ENCODE measurements around the gene SKI. TPM values are rescaled to one million over a fixed set of nuclear protein-coding genes. Genes with fewer than 3 reads are reported as not detected.

The SKI gene
- total RNA-seq, 1 donor from 2014 or later = 66.2 TPM

DNA sequence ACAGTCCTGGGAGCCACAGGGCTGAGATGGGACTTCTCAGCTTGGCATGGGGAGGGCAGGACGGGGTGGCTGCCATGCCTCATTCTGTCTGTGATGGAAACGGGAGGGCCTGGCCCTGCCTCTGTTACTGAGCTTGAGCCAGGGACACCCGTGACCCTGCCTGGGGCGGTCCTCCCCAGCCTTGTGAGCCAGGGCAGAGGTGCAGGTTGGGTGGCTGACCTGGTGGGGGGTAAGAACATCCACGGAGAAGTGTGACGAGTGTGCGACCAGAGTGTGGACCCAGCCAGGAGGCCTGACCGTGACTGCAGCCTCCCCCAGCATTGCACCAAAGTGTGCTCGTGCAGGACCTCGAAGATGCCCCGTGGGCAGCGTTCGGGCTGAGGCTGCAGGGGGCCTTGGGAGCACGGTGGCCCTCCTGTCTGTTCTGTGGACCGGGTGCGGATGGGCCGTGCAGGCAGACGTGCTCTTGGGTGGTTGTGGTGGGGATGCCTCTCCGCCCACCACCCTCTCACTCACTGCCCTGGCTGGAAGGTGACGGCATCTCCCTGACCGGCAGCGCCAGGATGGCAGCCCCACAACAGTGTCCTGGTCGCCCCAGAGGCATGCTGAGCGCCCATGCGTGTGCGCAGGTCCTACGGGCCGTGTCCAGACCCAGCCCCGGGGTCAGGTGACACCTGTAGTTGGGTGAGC, 45.4 kb downstream of the SKI start:
- no peaks in the 10 kb centered on the region for H3K9me3 ChIP-seq (ENCODE audit: insufficient read depth, low read depth, low read length)
- H3K79me2 ChIP-seq (ENCODE audit: insufficient read depth, low read length) = peaks cover 99% of the 10 kb centered on the region
- no peaks in the 10 kb centered on the region for H3K36me3 ChIP-seq (ENCODE audit: insufficient read depth, low read length)
- H3K9ac ChIP-seq (ENCODE audit: low read length) = no peak overlapping the region
- no peaks in the 10 kb centered on the region for H3K27me3 Mint-ChIP-seq (ENCODE audit: low read depth, unreplicated experiment)
- H2AFZ ChIP-seq (ENCODE audit: low read depth, low read length) = no peak overlapping the region
- no peak overlapping the region for H3K4me3 Mint-ChIP-seq (ENCODE audit: unreplicated experiment)
- TF ChIP-seq EZH2 (IDR thresholded peaks at IDR 0.05; ENCODE audit: insufficient read depth, low read length) (no peak), CTCF (IDR thresholded peaks at IDR 0.05; ENCODE audit: insufficient read depth, low read depth, low read length) (no peak)
- peak overlapping the region; percentile 53 for H3K27ac Mint-ChIP-seq (ENCODE audit: unreplicated experiment)
- no peak overlapping the region for H3K4me3 ChIP-seq (ENCODE audit: insufficient read depth, low read depth, low read length)
- H4K20me1 ChIP-seq (ENCODE audit: insufficient read depth, low read length) = peaks cover 100% of the 10 kb centered on the region
- no peak overlapping the region for H3K4me2 ChIP-seq (ENCODE audit: low read length)
- no peak overlapping the region for H3K27ac ChIP-seq (ENCODE audit: low read depth, low read length)
- no peak for FAIRE-seq
- H3K4me1 Mint-ChIP-seq (ENCODE audit: low read depth, unreplicated experiment) = peaks cover 49% of the 10 kb centered on the region
- no peaks in the 10 kb centered on the region for H3K9me3 Mint-ChIP-seq (ENCODE audit: unreplicated experiment)
- peaks cover 40% of the 10 kb centered on the region for H3K4me1 ChIP-seq (ENCODE audit: insufficient read depth, low read length)
- DNase-seq (ENCODE audit: low read depth) = no peak
- no peaks in the 10 kb centered on the region for H3K27me3 ChIP-seq (ENCODE audit: insufficient read depth, low read length)
- H3K36me3 Mint-ChIP-seq (ENCODE audit: low read depth, unreplicated experiment) = no peaks in the 10 kb centered on the region

- DNase-seq (ENCODE audit: low read depth) (no peak), FAIRE-seq (no peak)
- H3K4me3 Mint-ChIP-seq (ENCODE audit: unreplicated experiment) = no peak overlapping the region
- no peaks in the 10 kb centered on the region for H3K9me3 Mint-ChIP-seq (ENCODE audit: unreplicated experiment)
- no peaks in the 10 kb centered on the region for H3K36me3 ChIP-seq (ENCODE audit: insufficient read depth, low read length)
- no peaks in the 10 kb centered on the region for H3K36me3 Mint-ChIP-seq (ENCODE audit: low read depth, unreplicated experiment)
- H3K27ac ChIP-seq (ENCODE audit: low read depth, low read length) = no peak overlapping the region
- no peak overlapping the region for H3K9ac ChIP-seq (ENCODE audit: low read length)
- H2AFZ ChIP-seq (ENCODE audit: low read depth, low read length) = no peak overlapping the region
- TF ChIP-seq CTCF (IDR thresholded peaks at IDR 0.05; ENCODE audit: insufficient read depth, low read depth, low read length) = no peak
- no peak for TF ChIP-seq EZH2 (IDR thresholded peaks at IDR 0.05; ENCODE audit: insufficient read depth, low read length)
- H3K4me3 ChIP-seq (ENCODE audit: insufficient read depth, low read depth, low read length) = no peak overlapping the region
- no peaks in the 10 kb centered on the region for H3K27me3 ChIP-seq (ENCODE audit: insufficient read depth, low read length)
- H4K20me1 ChIP-seq (ENCODE audit: insufficient read depth, low read length) = peaks cover 97% of the 10 kb centered on the region
- peaks cover 50% of the 10 kb centered on the region for H3K4me1 Mint-ChIP-seq (ENCODE audit: low read depth, unreplicated experiment)
- H3K4me2 ChIP-seq (ENCODE audit: low read length) = no peak overlapping the region
- H3K27me3 Mint-ChIP-seq (ENCODE audit: low read depth, unreplicated experiment) = no peaks in the 10 kb centered on the region
- no peak overlapping the region for H3K27ac Mint-ChIP-seq (ENCODE audit: unreplicated experiment)
- H3K79me2 ChIP-seq (ENCODE audit: insufficient read depth, low read length) = peaks cover 99% of the 10 kb centered on the region
- H3K4me1 ChIP-seq (ENCODE audit: insufficient read depth, low read length) = peaks cover 49% of the 10 kb centered on the region
- no peaks in the 10 kb centered on the region for H3K9me3 ChIP-seq (ENCODE audit: insufficient read depth, low read depth, low read length)
These were observed 46.3 kb downstream of the SKI start for GRCh38 chr1:2274231-2274928.

Data from astrocyte (in vitro differentiated cells and primary cell).